Testis (tissue), 3 donors: ENCODE measurements around the gene AFG1L. TPM values are rescaled to one million over a fixed set of nuclear protein-coding genes. Genes with fewer than 3 reads are reported as not detected.

ENCODE experiments used
- DNase-seq: peaks from one replicate; pipeline ENCODE4 v3.0.0-alpha.2; 2019
- H3K27ac ChIP-seq, 2 donors: fragments of 200-600 bp; sonication (generic); one replicate each; pipeline ENCODE4 v1.5.1; 2019
- H3K27me3 ChIP-seq: fragments of 200-600 bp; sonication (generic); one replicate; pipeline ENCODE4 v1.5.1; 2019
- H3K36me3 ChIP-seq: fragments of 200-600 bp; sonication (generic); one replicate; pipeline ENCODE4 v1.5.1; 2017; ENCODE audit warnings: low read depth; ENCODE audit errors: missing control alignments
- H3K4me1 ChIP-seq: fragments of 200-600 bp; sonication (generic); one replicate; pipeline ENCODE4 v1.5.1; 2019
- H3K4me3 ChIP-seq, 2 donors: fragments of 200-600 bp; sonication (generic); one replicate each; pipeline ENCODE4 v1.5.1; 2017 to 2019
- H3K9me3 ChIP-seq: fragments of 200-600 bp; sonication (generic); one replicate; pipeline ENCODE4 v1.5.1; 2017
- POLR2A ChIP-seq: fragments of 450-650 bp; IDR thresholded peaks from one replicate; pipeline ENCODE4 v1.6.1; 2017; ENCODE audit warnings: antibody characterized with exemption, mild to moderate bottlenecking, moderate library complexity
- WGBS, 2 donors: methylation state at CpG; one replicate each; pipeline ENCODE4 v1.1.5; 2018; 5-methylcytosine and 5-hydroxymethylcytosine counted together
- intact Hi-C: fragments of 100-400 bp; cut with DNase I; formaldehyde crosslinking; loops from one replicate; pipeline ENCODE4 v1.15.1; 2023; ENCODE audit warnings: low total_unique reads
- polyA plus RNA-seq: library from polyadenylated mRNA; stranded (reverse); fragments of 350-450 nt; fragmentation: Illumina TruSeq; extraction: RNeasy Lipid Tissue Mini Kit (QIAGEN cat#74804); gene quantifications from one replicate; pipeline ENCODE4 v1.2.3, GENCODE V29; 2014; ENCODE audit warnings: low read depth, low replicate concordance; ENCODE audit not compliant: insufficient read depth
- total RNA-seq, 2 donors: library from RNA; depleted of rRNA; stranded (reverse); fragments of >200 nt; gene quantifications; one replicate each; pipeline ENCODE4 v1.2.3, GENCODE V29; 2016
- TF ChIP-seq, protein P1 (sequence below), 3 experiments: fragments of 450-650 bp in 2 of 3; fragments of 200-600 bp in 1 of 3; sonication (generic) in 1 of 3; IDR thresholded peaks; one replicate each; pipeline ENCODE4 v1.5.1; 2016 to 2019; ENCODE audit warnings: antibody characterized with exemption in 3 of 3, mild to moderate bottlenecking in 2 of 3, moderate library complexity in 1 of 3

Gene AFG1L
- total and polyA plus RNA-seq, 3 donors from 2014 or later = 9.2 to 43.0 (median 11.7) TPM

DNA sequence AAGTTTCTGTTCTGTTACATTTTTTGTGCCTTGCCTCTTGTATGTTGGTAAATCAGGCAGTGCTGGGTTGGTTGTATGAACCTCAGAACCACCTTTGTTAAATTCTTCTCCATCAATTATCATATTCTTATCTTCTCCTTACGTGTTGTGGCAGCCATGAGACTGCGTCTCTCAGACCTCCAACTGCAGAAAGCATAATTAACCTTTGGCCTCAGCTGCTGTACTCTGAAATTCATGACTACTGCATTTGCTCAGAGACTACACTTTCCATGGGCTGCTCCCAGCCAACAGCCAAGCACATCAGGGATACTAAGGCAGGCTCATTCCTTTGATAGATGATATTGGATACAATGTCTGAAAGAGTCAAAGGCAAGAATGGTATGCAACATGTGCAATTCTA is 18.9 kb upstream of the AFG1L start:
- Histone ChIP-seq H3K9me3 (no peaks in the 10 kb centered on the region), H3K27me3 (no peaks in the 10 kb centered on the region), H3K4me1 (no peaks in the 10 kb centered on the region), H3K36me3 (no peaks in the 10 kb centered on the region), H3K27ac (no peak overlapping the region), H3K4me3 (no peak overlapping the region)
- 60 to 84% methylated on average over 2 of the region's 2 CpGs for WGBS, 2 donors
- no peak for DNase-seq
- TF ChIP-seq, protein P1, sequence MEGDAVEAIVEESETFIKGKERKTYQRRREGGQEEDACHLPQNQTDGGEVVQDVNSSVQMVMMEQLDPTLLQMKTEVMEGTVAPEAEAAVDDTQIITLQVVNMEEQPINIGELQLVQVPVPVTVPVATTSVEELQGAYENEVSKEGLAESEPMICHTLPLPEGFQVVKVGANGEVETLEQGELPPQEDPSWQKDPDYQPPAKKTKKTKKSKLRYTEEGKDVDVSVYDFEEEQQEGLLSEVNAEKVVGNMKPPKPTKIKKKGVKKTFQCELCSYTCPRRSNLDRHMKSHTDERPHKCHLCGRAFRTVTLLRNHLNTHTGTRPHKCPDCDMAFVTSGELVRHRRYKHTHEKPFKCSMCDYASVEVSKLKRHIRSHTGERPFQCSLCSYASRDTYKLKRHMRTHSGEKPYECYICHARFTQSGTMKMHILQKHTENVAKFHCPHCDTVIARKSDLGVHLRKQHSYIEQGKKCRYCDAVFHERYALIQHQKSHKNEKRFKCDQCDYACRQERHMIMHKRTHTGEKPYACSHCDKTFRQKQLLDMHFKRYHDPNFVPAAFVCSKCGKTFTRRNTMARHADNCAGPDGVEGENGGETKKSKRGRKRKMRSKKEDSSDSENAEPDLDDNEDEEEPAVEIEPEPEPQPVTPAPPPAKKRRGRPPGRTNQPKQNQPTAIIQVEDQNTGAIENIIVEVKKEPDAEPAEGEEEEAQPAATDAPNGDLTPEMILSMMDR (IDR thresholded peaks at IDR 0.05) = no peak
- TF ChIP-seq POLR2A = no peak
- intact Hi-C loops = no loop called here

DNA sequence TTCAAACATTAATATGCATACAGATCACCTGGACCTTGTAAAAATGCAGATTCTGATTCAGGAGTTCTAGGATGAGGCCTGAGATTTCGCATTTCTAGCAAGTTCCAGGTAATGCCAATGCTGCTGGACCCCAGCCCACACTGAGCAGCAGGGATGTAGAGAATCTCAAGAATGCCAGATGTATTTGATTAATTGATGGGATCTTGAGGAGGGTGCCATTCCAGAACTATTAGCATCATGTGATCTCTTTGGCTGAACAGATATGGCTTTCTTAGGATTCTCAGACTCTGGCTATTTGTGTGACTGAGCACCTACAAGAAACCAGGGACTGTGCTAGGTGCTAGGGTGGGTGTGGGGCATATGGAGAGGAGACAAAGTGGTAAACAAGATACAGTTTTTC is 17.6 kb upstream of the AFG1L start:
- intact Hi-C loops = no loop called here
- no peak overlapping the region for H3K27ac ChIP-seq
- DNase-seq = no peak
- H3K4me1 ChIP-seq = no peaks in the 10 kb centered on the region
- no peak for TF ChIP-seq POLR2A
- TF ChIP-seq, protein P1 (IDR thresholded peaks at IDR 0.05) = no peak
- H3K4me3 ChIP-seq = no peak overlapping the region
- no peaks in the 10 kb centered on the region for H3K27me3 ChIP-seq
- WGBS, 2 donors = 97 to 100% methylated on average over 1 of the region's 1 CpG
- H3K9me3 ChIP-seq = no peaks in the 10 kb centered on the region
- H3K36me3 ChIP-seq = no peaks in the 10 kb centered on the region

DNA sequence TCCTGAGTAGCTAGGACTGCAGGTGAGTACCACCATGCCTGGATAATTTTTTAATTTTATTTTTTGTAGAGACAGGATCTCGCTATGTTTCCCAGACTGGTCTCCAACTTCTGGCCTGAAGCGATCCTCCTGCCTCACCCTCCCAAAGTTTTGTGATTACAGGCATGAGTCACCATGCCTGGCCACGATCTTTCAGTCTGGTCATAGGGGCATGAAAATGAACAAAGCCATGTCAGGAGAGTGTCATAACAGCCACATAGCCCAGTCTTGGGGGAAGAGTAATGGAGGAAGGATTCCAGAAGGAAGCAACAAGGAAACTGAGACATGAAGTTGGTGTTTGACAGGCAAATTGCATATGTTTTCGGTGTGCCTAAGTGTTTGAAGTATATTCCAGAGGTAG is 17.0 kb upstream of the AFG1L start:
- no peaks in the 10 kb centered on the region for H3K9me3 ChIP-seq
- intact Hi-C loops = no loop called here
- WGBS, 2 donors = 90 to 93% methylated on average over 4 of the region's 4 CpGs
- H3K36me3 ChIP-seq = no peaks in the 10 kb centered on the region
- H3K4me3 ChIP-seq = no peak overlapping the region
- no peak for DNase-seq
- no peaks in the 10 kb centered on the region for H3K27me3 ChIP-seq
- H3K4me1 ChIP-seq = no peaks in the 10 kb centered on the region
- TF ChIP-seq, protein P1 (IDR thresholded peaks at IDR 0.05) = no peak
- TF ChIP-seq POLR2A = no peak
- H3K27ac ChIP-seq = no peak overlapping the region

DNA sequence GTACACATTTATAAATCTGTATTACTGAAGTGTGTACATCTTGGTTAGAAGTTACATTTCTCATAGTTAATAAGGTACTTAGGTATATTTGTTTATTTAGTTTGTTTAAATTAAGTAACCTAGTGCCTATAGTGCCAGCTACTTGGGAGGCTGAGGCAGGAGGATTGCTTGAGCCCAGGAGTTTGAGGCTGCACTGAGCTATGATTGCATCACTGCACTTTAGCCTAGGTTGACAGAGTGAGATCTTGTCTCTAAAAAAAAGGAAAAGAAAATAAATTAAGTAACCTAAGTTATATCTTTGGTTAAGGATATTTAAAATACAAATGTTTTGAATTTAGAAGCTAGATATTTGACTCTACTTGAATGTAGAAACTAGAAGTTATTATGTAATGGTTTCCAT is 9.5 kb upstream of the AFG1L start:
- Histone ChIP-seq H3K4me3 (no peak overlapping the region), H3K27ac (no peak overlapping the region), H3K9me3 (no peaks in the 10 kb centered on the region), H3K4me1 (no peaks in the 10 kb centered on the region), H3K27me3 (no peaks in the 10 kb centered on the region), H3K36me3 (no peaks in the 10 kb centered on the region)
- no peak for DNase-seq
- intact Hi-C loops = no loop called here
- TF ChIP-seq, protein P1 (IDR thresholded peaks at IDR 0.05) = no peak
- no peak for TF ChIP-seq POLR2A

GRCh38 chr6:108286366-108286765 is 8.5 kb upstream of the AFG1L start:
- Histone ChIP-seq H3K36me3 (no peaks in the 10 kb centered on the region), H3K27me3 (no peaks in the 10 kb centered on the region), H3K4me3 (no peak overlapping the region), H3K9me3 (no peaks in the 10 kb centered on the region), H3K4me1 (no peaks in the 10 kb centered on the region), H3K27ac (no peak overlapping the region)
- TF ChIP-seq, protein P1 (IDR thresholded peaks at IDR 0.05) = no peak
- WGBS, 2 donors = 88 to 92% methylated on average over 4 of the region's 4 CpGs
- intact Hi-C loops = no loop called here
- DNase-seq = no peak
